Cardiac fibroblast (primary cell): ENCODE results near the gene EPB41L1.

Source experiments
- DNase-seq, 2 donors: peaks; one replicate each; pipeline versions ENCODE4 v3.0.0 to v3.0.0-alpha.2; 2010; ENCODE audit warnings: low read depth in 2 of 2
- H3K4me3 ChIP-seq, 2 donors: replicated peaks in 1 of 2; 1 replicate in 1 of 2; 2 replicates in 1 of 2; pipeline ENCODE4 v1.5.1; 2011; ENCODE audit warnings: low read depth in 2 of 2, low read length in 2 of 2, mild to moderate bottlenecking in 2 of 2, moderate library complexity in 1 of 2
- TF ChIP-seq, protein P1 (sequence below): IDR thresholded peaks from one replicate; pipeline ENCODE4 v1.5.1; 2011; ENCODE audit warnings: low read depth, mild to moderate bottlenecking, low read length, inconsistent platforms

The EPB41L1 gene

DNA sequence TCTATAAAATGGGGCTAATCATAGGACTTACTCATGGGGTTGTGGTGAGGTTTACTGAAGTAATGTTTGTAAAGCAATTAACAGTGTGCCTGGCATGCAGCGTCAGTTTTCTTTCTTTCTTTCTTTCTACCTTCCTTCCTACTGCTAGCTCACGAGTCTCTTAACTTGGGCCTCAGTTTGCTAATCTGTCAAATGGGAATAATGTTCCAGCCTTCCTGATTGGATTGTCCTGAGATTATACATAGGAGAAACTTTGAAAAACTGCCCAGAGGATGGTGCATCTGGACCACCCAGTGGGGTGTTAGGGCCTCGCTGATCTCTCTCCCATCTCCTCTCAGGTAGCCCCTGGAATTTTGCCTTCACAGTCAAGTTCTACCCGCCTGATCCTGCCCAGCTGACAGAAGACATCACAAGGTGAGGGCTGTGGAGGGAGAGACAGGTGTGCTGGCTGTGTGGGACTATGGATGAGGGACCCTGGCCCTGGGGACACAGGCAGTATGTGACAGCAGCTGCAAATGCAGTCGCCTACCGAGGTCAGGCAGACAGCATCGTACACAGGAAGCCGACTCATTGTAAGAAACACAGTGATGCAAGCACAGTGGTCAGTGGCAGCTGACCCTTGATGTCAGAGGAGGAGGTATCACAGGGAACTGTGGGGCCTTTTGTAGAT is 27.5 kb downstream of the EPB41L1 start:
- TF ChIP-seq, protein P1, sequence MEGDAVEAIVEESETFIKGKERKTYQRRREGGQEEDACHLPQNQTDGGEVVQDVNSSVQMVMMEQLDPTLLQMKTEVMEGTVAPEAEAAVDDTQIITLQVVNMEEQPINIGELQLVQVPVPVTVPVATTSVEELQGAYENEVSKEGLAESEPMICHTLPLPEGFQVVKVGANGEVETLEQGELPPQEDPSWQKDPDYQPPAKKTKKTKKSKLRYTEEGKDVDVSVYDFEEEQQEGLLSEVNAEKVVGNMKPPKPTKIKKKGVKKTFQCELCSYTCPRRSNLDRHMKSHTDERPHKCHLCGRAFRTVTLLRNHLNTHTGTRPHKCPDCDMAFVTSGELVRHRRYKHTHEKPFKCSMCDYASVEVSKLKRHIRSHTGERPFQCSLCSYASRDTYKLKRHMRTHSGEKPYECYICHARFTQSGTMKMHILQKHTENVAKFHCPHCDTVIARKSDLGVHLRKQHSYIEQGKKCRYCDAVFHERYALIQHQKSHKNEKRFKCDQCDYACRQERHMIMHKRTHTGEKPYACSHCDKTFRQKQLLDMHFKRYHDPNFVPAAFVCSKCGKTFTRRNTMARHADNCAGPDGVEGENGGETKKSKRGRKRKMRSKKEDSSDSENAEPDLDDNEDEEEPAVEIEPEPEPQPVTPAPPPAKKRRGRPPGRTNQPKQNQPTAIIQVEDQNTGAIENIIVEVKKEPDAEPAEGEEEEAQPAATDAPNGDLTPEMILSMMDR: no peak
- peak; percentile 68 to 84 for DNase-seq
- no peak overlapping the region for H3K4me3 ChIP-seq

DNA sequence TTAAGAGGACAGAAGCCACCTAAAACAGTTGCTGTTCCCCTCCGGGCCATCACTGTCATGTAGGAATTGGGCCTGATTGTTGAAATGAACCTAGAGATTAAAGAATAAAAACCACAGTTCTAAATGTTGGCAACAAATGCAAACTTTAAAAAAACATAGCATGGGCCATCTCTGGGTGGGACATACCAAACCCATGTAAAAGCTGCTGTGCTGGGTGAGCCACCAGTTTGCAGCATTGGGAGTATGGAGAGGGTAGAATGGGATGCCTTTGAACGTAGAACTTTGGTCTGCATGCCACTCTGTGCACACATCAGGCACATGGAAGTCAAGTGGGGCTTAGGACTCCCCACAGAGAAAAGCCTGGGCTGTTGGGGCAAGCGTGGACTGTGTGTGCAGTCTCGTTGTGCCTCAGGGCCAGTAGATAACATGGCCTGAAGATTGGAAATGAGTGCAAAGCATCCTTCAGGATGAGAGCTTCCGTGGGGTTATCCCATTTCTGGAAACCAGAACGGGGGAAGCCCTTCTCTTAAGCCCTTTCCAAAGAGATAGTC is 28.1 kb downstream of the EPB41L1 start:
- no peak for DNase-seq
- no peak overlapping the region for H3K4me3 ChIP-seq
- TF ChIP-seq, protein P1: no peak

DNA sequence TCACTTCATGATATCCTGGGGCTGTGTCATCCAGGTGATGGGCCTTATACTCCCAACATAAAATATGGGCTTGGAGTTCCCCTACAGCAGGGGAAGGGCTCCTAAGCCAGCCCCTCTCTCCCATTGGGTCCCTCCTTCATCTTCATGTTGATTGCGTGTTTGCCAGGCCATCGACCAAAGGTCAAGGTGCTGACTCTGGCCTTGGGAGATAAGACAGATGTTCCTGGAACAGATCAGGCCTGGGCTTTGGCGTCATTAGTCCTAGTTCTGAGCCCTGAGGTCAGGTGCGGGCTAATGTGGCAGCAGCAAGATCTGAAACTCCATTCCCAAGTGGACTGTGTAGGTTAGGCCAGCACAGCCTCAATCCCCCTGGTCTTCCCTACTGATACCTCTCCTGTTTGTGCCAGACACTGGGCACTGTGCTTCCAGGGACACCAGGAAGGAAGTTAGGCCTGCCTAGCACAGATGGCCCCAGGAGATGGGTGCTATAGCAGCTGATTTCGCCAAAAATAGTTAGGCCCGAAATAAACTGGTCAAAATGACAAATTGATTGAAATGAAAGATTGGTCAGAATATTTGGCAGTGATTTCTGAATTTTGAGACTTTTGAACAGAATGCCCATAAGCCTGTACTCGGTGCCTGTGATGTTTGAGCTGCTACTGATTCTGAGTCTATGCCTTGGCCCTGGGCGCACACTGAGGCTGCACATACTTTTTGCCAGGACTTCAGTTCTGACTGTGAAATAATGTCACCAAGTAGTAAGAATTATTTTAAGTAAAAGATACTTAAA is 28.8 kb downstream of the EPB41L1 start:
- DNase-seq: no peak
- H3K4me3 ChIP-seq: no peak overlapping the region
- TF ChIP-seq, protein P1: no peak

DNA sequence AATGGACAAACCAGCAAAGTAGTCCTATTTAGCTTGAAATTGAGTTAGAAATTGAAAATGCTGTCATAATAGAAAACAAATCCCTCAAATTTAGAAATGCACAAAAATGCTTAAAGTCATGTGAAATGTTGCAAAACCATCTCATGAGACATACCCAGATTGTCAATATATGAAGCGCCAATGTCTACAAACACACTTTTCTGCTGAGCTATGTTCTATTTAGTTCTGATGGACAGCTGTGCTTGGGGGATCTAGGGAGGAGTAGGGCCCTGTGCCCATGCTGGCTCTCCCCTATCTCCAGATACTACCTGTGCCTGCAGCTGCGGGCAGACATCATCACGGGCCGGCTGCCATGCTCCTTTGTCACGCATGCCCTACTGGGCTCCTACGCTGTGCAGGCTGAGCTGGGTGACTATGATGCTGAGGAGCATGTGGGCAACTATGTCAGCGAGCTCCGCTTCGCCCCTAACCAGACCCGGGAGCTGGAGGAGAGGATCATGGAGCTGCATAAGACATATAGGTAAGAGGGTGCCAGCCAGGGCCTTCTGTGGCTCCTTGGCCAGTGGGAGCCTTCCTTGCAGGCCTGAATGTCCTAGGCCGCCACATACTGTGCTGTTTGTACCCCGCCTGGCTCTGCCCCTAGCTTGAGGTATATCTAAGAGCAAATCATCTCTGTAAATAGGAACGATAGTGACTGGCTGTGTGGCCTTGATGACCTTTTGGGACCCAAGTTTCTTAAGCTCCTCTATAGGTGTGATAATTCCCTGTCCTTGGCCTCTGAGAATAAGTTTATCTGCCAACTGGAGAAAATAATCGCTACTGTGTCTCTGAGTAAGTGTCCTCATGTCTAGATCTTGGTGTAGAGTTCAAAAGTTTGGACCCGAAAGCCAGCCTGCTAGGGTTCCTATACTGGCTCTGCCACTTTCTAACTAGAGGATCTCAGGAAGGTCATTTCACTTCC is 30.6 kb downstream of the EPB41L1 start:
- no peak overlapping the region for H3K4me3 ChIP-seq
- TF ChIP-seq, protein P1: no peak
- DNase-seq: no peak

DNA sequence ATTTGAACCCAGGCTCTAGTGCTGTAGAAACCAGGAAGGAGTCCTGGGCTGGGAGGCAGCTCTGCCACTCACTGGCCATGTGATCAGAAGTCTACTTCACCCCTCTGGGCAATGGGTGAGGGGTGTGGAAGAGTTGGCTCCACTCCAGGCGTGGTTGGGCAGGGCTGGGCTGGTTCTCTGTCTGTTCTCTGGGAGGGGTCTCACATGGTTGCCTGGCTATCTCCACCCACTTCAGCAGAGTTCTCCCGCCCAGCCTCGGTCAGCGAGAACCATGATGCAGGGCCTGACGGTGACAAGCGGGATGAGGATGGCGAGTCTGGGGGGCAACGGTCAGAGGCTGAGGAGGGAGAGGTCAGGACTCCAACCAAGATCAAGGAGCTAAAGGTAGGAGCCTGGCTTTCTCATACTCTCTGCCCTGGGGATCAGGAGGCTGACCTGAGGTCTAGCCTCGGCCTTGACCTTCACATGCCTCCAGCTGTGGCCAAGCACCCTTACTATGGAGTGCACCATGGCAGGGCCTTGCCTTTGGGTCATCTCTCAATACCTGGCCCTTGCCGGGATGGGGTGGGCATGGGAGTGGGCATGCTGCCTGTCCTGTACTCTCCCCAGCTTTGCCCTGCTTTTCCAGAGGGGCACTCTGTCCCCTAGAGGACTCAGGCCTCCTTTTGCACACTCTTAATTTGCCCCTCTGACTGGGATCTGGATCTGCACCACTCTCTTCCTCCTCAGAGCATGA is 39.6 kb downstream of the EPB41L1 start:
- H3K4me3 ChIP-seq: no peak overlapping the region
- TF ChIP-seq, protein P1: no peak
- no peak for DNase-seq

DNA sequence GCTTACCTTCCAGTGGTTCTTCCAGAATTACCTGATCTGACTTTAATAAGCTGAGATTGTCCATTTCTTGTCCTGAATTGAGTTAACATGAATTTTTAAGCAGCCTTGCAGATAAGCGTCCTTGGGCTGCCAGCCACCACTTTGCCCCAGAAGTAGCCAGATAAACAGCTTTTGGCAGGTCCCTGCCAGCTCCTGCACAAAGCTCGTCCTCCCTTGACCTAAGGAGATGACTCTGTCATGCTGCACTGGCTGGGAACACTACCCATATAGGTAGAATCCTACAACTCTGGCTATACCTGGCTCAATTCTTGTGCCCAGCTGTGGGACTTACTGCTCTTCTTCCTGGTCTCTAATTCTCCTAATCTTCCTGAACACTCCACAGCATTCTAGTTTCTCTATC is 42.1 kb downstream of the EPB41L1 start:
- H3K4me3 ChIP-seq: no peak overlapping the region
- no peak for DNase-seq
- TF ChIP-seq, protein P1: no peak
